Retinal pigment epithelial cell (primary cell): ENCODE results near the gene ENPP7.

Experiments used
- DNase-seq: peaks from one replicate; pipeline ENCODE4 v3.0.0-alpha.2; 2010; ENCODE audit warnings: low read depth
- H3K4me3 ChIP-seq: 2 replicates; pipeline ENCODE4 v1.5.1; 2011; ENCODE audit warnings: mild to moderate bottlenecking, low read length, control low read depth, moderate library complexity
- TF ChIP-seq, protein P1 (sequence below): conservative IDR thresholded peaks from 2 replicates; pipeline ENCODE4 v1.5.1; 2011; ENCODE audit warnings: low read depth, low read length, control low read depth, inconsistent platforms

Gene ENPP7, protein sequence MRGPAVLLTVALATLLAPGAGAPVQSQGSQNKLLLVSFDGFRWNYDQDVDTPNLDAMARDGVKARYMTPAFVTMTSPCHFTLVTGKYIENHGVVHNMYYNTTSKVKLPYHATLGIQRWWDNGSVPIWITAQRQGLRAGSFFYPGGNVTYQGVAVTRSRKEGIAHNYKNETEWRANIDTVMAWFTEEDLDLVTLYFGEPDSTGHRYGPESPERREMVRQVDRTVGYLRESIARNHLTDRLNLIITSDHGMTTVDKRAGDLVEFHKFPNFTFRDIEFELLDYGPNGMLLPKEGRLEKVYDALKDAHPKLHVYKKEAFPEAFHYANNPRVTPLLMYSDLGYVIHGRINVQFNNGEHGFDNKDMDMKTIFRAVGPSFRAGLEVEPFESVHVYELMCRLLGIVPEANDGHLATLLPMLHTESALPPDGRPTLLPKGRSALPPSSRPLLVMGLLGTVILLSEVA

DNA sequence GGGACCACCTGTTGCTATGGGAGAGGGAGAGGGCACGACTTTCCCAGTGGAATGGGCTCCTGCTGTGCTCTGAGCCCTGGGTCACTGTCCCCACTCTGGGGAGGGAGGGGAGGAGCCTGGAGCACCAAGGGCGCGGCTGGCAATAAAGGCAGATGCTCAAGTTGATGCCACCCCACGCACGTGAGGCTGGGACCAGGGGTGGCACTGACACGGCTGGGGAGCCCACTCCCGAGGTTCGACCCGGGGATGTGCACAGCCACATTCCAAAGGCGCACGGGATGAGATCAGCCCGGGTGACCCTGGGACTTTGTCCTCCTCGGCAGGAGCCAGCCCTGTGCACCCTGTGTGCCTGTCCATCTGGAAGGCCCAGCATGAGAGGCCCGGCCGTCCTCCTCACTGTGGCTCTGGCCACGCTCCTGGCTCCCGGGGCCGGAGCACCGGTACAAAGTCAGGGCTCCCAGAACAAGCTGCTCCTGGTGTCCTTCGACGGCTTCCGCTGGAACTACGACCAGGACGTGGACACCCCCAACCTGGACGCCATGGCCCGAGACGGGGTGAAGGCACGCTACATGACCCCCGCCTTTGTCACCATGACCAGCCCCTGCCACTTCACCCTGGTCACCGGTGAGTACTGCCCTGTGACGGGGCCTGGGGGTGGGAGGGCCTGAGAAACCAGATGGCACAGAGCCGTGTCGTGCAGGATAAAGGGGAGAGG lies at the start of gene ENPP7:
TSS of gene ENPP7 (plus strand) at position 175 of the 715 bp plus-strand sequence. CDS start at position 372, 197 bp downstream.
- H3K4me3 ChIP-seq, result no peak within 1 kb of the TSS
- DNase-seq, result no peak
- TF ChIP-seq, protein P1, sequence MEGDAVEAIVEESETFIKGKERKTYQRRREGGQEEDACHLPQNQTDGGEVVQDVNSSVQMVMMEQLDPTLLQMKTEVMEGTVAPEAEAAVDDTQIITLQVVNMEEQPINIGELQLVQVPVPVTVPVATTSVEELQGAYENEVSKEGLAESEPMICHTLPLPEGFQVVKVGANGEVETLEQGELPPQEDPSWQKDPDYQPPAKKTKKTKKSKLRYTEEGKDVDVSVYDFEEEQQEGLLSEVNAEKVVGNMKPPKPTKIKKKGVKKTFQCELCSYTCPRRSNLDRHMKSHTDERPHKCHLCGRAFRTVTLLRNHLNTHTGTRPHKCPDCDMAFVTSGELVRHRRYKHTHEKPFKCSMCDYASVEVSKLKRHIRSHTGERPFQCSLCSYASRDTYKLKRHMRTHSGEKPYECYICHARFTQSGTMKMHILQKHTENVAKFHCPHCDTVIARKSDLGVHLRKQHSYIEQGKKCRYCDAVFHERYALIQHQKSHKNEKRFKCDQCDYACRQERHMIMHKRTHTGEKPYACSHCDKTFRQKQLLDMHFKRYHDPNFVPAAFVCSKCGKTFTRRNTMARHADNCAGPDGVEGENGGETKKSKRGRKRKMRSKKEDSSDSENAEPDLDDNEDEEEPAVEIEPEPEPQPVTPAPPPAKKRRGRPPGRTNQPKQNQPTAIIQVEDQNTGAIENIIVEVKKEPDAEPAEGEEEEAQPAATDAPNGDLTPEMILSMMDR, result no peak

DNA sequence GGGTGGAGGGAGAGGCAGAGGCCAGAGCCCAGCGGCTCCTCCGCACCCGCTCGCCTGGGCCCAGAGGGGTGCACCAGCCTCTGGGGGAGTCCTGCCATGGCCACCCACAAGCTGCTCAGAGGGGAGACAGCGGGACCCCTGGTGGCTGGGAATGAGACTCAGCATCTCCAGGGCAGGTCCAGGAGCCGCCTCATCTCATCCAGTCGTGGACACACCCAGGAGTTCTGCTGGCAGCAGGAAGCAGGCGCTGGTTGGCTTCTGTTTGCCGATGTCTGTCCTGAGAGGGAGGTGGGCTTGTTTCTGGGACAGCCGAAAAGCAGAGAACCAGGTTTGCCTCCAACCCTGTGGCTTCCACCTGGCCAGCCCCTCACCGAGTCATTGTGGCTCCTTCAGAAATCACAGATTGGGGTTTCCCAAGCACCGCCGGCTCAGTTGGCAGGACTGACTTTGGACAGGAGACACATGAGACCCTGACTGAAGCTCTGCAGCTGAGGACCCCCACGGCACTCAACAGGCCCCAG lies 49.6 kb upstream of the ENPP7 start:
- no peak overlapping the region for H3K4me3 ChIP-seq
- DNase-seq, result no peak
- TF ChIP-seq, protein P1, result no peak

DNA sequence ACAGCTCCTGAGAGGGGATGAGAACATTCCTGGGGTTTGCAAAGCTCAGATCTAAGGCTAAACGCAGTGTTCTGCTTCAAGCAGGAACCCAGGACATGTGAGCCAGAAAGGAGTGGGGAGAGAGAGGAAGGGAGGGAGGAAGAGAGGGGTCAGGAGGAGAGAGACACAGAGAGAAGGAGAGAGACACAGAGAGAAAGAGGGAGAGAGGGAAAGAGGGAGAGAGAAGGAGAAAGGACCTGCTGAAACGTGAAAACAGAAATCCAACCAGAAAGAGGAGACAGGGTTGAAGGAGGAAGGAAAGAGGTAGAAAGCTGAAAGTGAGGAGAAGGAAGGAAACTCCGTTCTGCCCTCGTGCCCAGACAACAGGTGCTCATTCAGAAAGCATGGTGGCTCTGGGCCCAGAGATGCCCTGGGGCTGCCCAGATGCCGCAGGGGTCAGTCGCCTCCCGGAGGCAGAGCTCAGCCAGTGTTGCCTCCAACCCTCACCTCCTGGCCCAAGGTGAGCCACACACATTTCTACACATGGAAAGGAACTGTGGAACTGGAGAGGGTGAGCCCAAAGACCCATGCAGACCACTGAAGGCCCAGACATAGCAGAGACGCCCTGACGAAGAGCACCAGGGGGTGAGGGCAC lies 49.0 kb upstream of the ENPP7 start:
- TF ChIP-seq, protein P1, result no peak
- H3K4me3 ChIP-seq, result no peak overlapping the region
- no peak for DNase-seq

DNA sequence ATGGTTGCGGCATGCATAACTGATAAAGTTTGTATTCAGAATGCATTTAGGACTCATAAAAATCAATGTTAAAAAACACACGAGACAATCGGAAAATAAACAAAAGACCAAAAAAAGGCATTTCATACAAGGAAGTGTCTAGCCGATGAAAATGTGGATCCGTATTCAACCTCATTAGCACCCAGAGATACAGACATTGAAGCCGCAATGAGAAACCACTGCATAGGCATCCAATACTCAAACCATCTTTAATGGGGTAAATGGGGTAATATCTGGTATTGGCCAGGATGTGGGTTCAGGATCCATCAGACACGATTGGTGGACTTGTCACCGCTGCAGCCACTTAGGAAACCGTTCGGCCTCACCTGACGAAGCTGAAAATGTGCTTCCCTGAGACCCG lies 47.4 kb upstream of the ENPP7 start:
- TF ChIP-seq, protein P1, result no peak
- DNase-seq, result no peak
- H3K4me3 ChIP-seq, result no peak overlapping the region

DNA sequence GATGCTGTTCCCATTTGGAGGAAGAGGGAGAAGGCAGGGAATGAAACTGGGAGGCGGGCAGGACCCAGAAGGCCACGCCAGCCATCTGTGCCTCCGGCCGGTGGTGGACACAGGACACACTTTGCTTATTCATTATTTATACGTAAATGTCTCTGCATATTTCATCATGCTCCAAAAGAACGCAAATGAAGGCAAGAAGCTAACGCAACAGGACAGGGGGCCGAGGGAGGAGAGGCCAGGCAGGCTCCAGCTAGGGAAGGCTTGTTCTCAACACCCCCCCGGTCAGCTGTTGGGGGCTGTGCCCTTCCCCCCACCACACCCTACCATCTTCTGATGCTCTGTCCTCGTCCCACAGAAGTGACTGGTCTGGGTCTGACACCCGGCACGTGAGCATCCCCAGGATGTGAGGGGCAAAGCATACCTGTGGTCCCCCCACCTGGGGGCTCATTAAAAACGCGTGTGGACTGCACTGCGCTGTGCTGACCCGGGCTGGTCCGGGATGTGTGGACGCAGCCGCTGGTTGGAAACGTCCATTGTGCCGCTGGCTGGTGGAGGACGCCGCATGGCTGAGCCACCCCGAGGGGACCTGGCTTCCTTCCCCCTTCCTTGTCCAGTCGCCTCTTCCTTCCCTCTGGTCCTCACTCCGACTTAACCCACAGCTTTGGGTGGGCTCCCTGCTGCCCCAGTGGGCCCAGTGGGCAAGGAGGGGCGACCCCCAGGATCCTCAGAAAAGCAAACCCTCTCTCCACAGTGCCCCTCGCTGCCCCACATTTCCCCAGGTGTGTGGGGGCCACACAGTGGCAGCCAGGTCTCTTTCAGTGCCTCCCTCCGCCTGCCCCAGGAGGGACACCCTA lies 46.4 kb upstream of the ENPP7 start:
- TF ChIP-seq, protein P1, result no peak
- no peak overlapping the region for H3K4me3 ChIP-seq
- DNase-seq, result no peak

DNA sequence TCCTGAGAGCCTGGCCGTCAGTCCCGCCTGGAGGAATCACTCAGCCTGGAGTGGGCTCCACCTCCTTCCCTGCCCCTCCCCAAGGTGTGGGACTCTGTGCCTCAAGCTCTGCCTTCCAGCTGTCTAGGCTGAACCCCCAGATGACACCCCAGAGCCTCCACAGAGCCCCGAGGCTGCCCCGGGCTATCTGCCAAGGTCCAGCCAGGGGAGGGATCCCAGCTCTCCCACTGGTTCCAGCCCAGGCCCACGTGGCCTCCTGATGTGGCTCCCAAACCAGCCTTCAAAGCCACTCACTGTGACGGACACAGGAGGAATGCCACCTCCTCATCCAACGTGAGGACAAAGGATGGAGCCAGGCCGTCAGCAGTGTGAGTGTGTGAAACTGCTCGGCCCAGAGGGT lies 45.6 kb upstream of the ENPP7 start:
- no peak overlapping the region for H3K4me3 ChIP-seq
- TF ChIP-seq, protein P1, result no peak
- DNase-seq, result no peak
